H1 (cell line): ENCODE data around the gene MLEC. TPM values are rescaled to one million over a fixed set of nuclear protein-coding genes. Genes with fewer than 3 reads are reported as not detected.
A peak's percentile ranks its signal among the peaks of the same experiment; 100 is the strongest.

Experiments used
- CTCF ChIA-PET: fragments of 300-600 bp; sonication (Branson Sonifier 250); formaldehyde crosslinking; loops from one replicate; lab custom pipeline; 2021; ENCODE audit not compliant: partially characterized antibody; lab: Charles Lee
- POLR2A ChIA-PET: fragments of 300-600 bp; sonication (Branson Sonifier 250); formaldehyde crosslinking; loops from one replicate; lab custom pipeline; 2021; ENCODE audit warnings: inconsistent platforms; ENCODE audit not compliant: partially characterized antibody; lab: Charles Lee
- DNase-seq, 2 experiments: peaks; one replicate each; pipeline versions ENCODE4 v3.0.0 to v3.0.0-alpha.2; 2010 to 2022; ENCODE audit warnings: low spot score in 2 of 2, low read depth in 1 of 2, mixed read lengths in 1 of 2
- FAIRE-seq: peaks from 2 replicates; lab custom pipeline; 2011; peaks lifted over from hg19 to GRCh38; lab: Jason Lieb, UNC
- H2AFZ ChIP-seq: 2 replicates; pipeline ENCODE4 v1.8.1; 2012; ENCODE audit warnings: low read length, inconsistent platforms
- H2AK5ac ChIP-seq: 2 replicates; pipeline ENCODE4 v1.6.1; 2013; ENCODE audit warnings: low read depth, low read length
- H2BK120ac ChIP-seq: replicated peaks from 2 replicates; pipeline ENCODE3; 2013; ENCODE audit warnings: low read depth, low read length, inconsistent platforms
- H2BK12ac ChIP-seq: 2 replicates; pipeline ENCODE4 v1.6.1; 2013; ENCODE audit warnings: low read depth, low read length
- H2BK15ac ChIP-seq: 2 replicates; pipeline ENCODE4 v1.6.1; 2013; ENCODE audit warnings: low read length
- H2BK20ac ChIP-seq: 2 replicates; pipeline ENCODE4 v1.6.1; 2013; ENCODE audit warnings: low read length
- H2BK5ac ChIP-seq: 2 replicates; pipeline ENCODE4 v1.6.1; 2013; ENCODE audit warnings: low read depth, low read length
- H3K14ac ChIP-seq: 2 replicates; pipeline ENCODE4 v1.6.1; 2013; ENCODE audit warnings: inconsistent platforms; ENCODE audit not compliant: insufficient read length
- H3K18ac ChIP-seq: 2 replicates; pipeline ENCODE4 v1.6.1; 2013; ENCODE audit warnings: low read length; ENCODE audit errors: extremely low read depth
- H3K23ac ChIP-seq: 2 replicates; pipeline ENCODE4 v1.6.1; 2013; ENCODE audit warnings: inconsistent platforms; ENCODE audit not compliant: insufficient read length
- H3K23me2 ChIP-seq: 2 replicates; pipeline ENCODE4 v1.6.1; 2013; ENCODE audit warnings: low read depth, low read length
- H3K27ac ChIP-seq: 2 replicates; pipeline ENCODE4 v1.6.1; 2011; ENCODE audit warnings: low read depth, low read length, inconsistent platforms
- H3K27me3 ChIP-seq, 4 experiments: replicated peaks in 1 of 4; 1 replicate in 1 of 4; 2 replicates in 3 of 4; pipeline versions ENCODE4 v1.6.1 to v1.8.1; 2011 to 2013; ENCODE audit warnings: low read length in 3 of 4, mild to moderate bottlenecking in 3 of 4, inconsistent platforms in 2 of 4, mixed read lengths in 2 of 4, moderate library complexity in 1 of 4; ENCODE audit not compliant: control insufficient read depth in 3 of 4, insufficient read depth in 3 of 4; ENCODE audit errors: extremely low read depth in 1 of 4
- H3K36me3 ChIP-seq, 4 experiments: 2 replicates each; pipeline versions ENCODE4 v1.6.1 to v1.8.1; 2011 to 2013; ENCODE audit warnings: mild to moderate bottlenecking in 4 of 4, low read length in 3 of 4, moderate library complexity in 2 of 4, control low read depth in 1 of 4, inconsistent platforms in 1 of 4; ENCODE audit not compliant: insufficient read depth in 4 of 4, control insufficient read depth in 2 of 4
- H3K4ac ChIP-seq: replicated peaks from 2 replicates; pipeline ENCODE3; 2013; ENCODE audit warnings: low read length, low read depth, mixed read lengths, inconsistent platforms; ENCODE audit not compliant: insufficient read length
- H3K4me1 ChIP-seq, 4 experiments: replicated peaks in 1 of 4; 1 replicate in 1 of 4; 2 replicates in 3 of 4; pipeline versions ENCODE4 v1.6.1 to v1.8.1; 2011 to 2013; ENCODE audit warnings: low read length in 3 of 4, inconsistent platforms in 2 of 4, mixed read lengths in 1 of 4; ENCODE audit not compliant: insufficient read depth in 4 of 4, control insufficient read depth in 3 of 4
- H3K4me2 ChIP-seq, 2 experiments: 2 replicates each; pipeline versions ENCODE4 v1.6.1 to v1.8.1; 2011 to 2013; ENCODE audit warnings: low read depth in 2 of 2, low read length in 2 of 2, control low read depth in 1 of 2, inconsistent platforms in 1 of 2, mild to moderate bottlenecking in 1 of 2; ENCODE audit not compliant: insufficient read depth in 1 of 2
- H3K4me3 ChIP-seq, 4 experiments: fragments of 200-600, 300-600 bp in 1 of 4; sonication (generic), shearing (Covaris generic), sonication (Bioruptor Twin) in 1 of 4; 2 replicates each; pipeline versions ENCODE4 v1.5.1 to v1.8.1; 2011 to 2016; ENCODE audit warnings: low read length in 4 of 4, low read depth in 3 of 4, control low read depth in 2 of 4, inconsistent platforms in 2 of 4, mild to moderate bottlenecking in 2 of 4, mixed read lengths in 1 of 4, moderate library complexity in 1 of 4; ENCODE audit not compliant: insufficient read depth in 2 of 4; ENCODE audit errors: extremely low read depth in 1 of 4
- H3K56ac ChIP-seq: replicated peaks from 2 replicates; pipeline ENCODE3; 2013; ENCODE audit warnings: low read depth, mild to moderate bottlenecking, mixed read lengths, low read length, inconsistent platforms; ENCODE audit not compliant: insufficient read length
- H3K79me1 ChIP-seq: 2 replicates; pipeline ENCODE4 v1.6.1; 2013; ENCODE audit warnings: low read depth, low read length, control low read depth
- H3K79me2 ChIP-seq, 2 experiments: 2 replicates each; pipeline versions ENCODE4 v1.6.1 to v1.8.1; 2012 to 2013; ENCODE audit warnings: low read length in 2 of 2, mild to moderate bottlenecking in 2 of 2, inconsistent platforms in 1 of 2; ENCODE audit not compliant: insufficient read depth in 2 of 2, control insufficient read depth in 1 of 2
- H3K9ac ChIP-seq, 4 experiments: replicated peaks in 1 of 4; 1 replicate in 1 of 4; 2 replicates in 3 of 4; pipeline versions ENCODE4 v1.6.1 to v1.8.1; 2011 to 2013; ENCODE audit warnings: low read depth in 3 of 4, low read length in 3 of 4, control low read depth in 2 of 4, mild to moderate bottlenecking in 2 of 4, moderate library complexity in 2 of 4, inconsistent platforms in 1 of 4; ENCODE audit errors: extremely low read depth in 1 of 4
- H3K9me3 ChIP-seq, 2 experiments: 2 replicates each; pipeline versions ENCODE4 v1.6.1 to v1.8.1; 2012 to 2013; ENCODE audit warnings: mild to moderate bottlenecking in 2 of 2, moderate library complexity in 2 of 2, control low read depth in 1 of 2, inconsistent platforms in 1 of 2, low read depth in 1 of 2, low read length in 1 of 2, mixed read lengths in 1 of 2; ENCODE audit not compliant: insufficient read depth in 2 of 2
- H4K20me1 ChIP-seq, 2 experiments: replicated peaks in 1 of 2; 2 replicates each; pipeline versions ENCODE3 to v1.8.1; 2011 to 2013; ENCODE audit warnings: inconsistent platforms in 2 of 2, low read length in 2 of 2, mild to moderate bottlenecking in 1 of 2; ENCODE audit not compliant: insufficient read depth in 2 of 2, control insufficient read depth in 1 of 2
- H4K5ac ChIP-seq: 2 replicates; pipeline ENCODE4 v1.6.1; 2013; ENCODE audit warnings: low read length, low read depth, mixed read lengths, inconsistent platforms; ENCODE audit not compliant: insufficient read length
- H4K8ac ChIP-seq: 2 replicates; pipeline ENCODE4 v1.8.0; 2013; ENCODE audit warnings: mild to moderate bottlenecking, moderate library complexity, low read length, inconsistent platforms; ENCODE audit not compliant: insufficient read depth; ENCODE audit errors: extremely low read depth
- H4K91ac ChIP-seq: replicated peaks from 2 replicates; pipeline ENCODE3; 2013; ENCODE audit warnings: low read length, mixed read lengths, inconsistent platforms; ENCODE audit not compliant: insufficient read length
- ATF3 ChIP-seq: IDR thresholded peaks from 2 replicates; pipeline ENCODE4 v1.6.1; 2011; ENCODE audit warnings: low read depth, mild to moderate bottlenecking, low read length; ENCODE audit not compliant: insufficient read depth
- BACH1 ChIP-seq: IDR thresholded peaks from 2 replicates; pipeline ENCODE4 v1.6.1; 2012; ENCODE audit warnings: low read length, improper control_type of control experiment
- BCL11A ChIP-seq, 2 experiments: IDR thresholded peaks; one replicate each; pipeline ENCODE4 v1.6.1; 2011; ENCODE audit warnings: low read depth in 2 of 2, low read length in 2 of 2, mild to moderate bottlenecking in 2 of 2
- CHD2 ChIP-seq: IDR thresholded peaks from 2 replicates; pipeline ENCODE4 v1.6.1; 2012; ENCODE audit warnings: low read length, improper control_type of control experiment
- EZH2 ChIP-seq: fragments of 200-600 bp; sonication (generic); IDR thresholded peaks from 2 replicates; pipeline ENCODE4 v1.7.1; 2012; ENCODE audit warnings: low read depth, mild to moderate bottlenecking, moderate library complexity, low read length, inconsistent platforms; ENCODE audit not compliant: severe bottlenecking
- HDAC2 ChIP-seq, 2 experiments: fragments of 300-600 bp in 1 of 2; sonication (generic) in 1 of 2; IDR thresholded peaks; 2 replicates each; pipeline ENCODE4 v1.6.1; 2011 to 2012; ENCODE audit warnings: low read depth in 2 of 2, low read length in 2 of 2, mild to moderate bottlenecking in 2 of 2, moderate library complexity in 2 of 2, borderline replicate concordance in 1 of 2, inconsistent platforms in 1 of 2
- NANOG ChIP-seq: IDR thresholded peaks from 2 replicates; pipeline ENCODE4 v1.6.1; 2011; ENCODE audit warnings: low read length, low read depth, mild to moderate bottlenecking, inconsistent platforms; ENCODE audit not compliant: insufficient read depth, poor library complexity, severe bottlenecking
- POU5F1 ChIP-seq: IDR thresholded peaks from 2 replicates; pipeline ENCODE4 v1.6.1; 2011; ENCODE audit warnings: low read depth, mild to moderate bottlenecking, low read length, moderate library complexity
- SAP30 ChIP-seq: fragments of 300-600 bp; sonication (generic); IDR thresholded peaks from 2 replicates; pipeline ENCODE4 v1.7.1; 2012; ENCODE audit warnings: low read length, moderate library complexity, mild to moderate bottlenecking, inconsistent platforms; ENCODE audit not compliant: insufficient read depth, insufficient replicate concordance
- SP4 ChIP-seq: IDR thresholded peaks from 2 replicates; pipeline ENCODE4 v1.6.1; 2012; ENCODE audit warnings: low read length, inconsistent platforms
- TAF1 ChIP-seq: IDR thresholded peaks from 2 replicates; pipeline ENCODE4 v1.6.1; 2011; ENCODE audit warnings: mild to moderate bottlenecking, low read depth, low read length
- TEAD4 ChIP-seq: IDR thresholded peaks from 2 replicates; pipeline ENCODE4 v1.6.1; 2012; ENCODE audit warnings: low read depth, low read length, inconsistent platforms, mixed read lengths
- WGBS, 2 experiments: shearing (Covaris generic) in 1 of 2; methylation state at CpG; one replicate each; pipeline versions ENCODE4 v1.1.6 to v1.1.7; 2013 to 2015; ENCODE audit warnings: low lambda C conversion rate in 2 of 2, mixed read lengths in 2 of 2, inconsistent platforms in 1 of 2, low coverage in 1 of 2, missing lambda C conversion rate in 1 of 2; ENCODE audit not compliant: insufficient replicate concordance in 2 of 2, insufficient coverage in 1 of 2, insufficient read length in 1 of 2; ENCODE audit errors: extremely low coverage in 1 of 2, missing lambda C conversion rate in 1 of 2; 5-methylcytosine and 5-hydroxymethylcytosine counted together
- polyA plus RNA-seq, 7 experiments: library from polyadenylated mRNA; depleted of rRNA in 3 of 7; stranded (reverse) in 5 of 7; unstranded in 2 of 7; fragments of >200 nt in 5 of 7; fragments of 200-250 nt in 2 of 7; gene quantifications; 1 replicate in 5 of 7; 2 replicates in 1 of 7; 4 replicates in 1 of 7; pipeline versions ENCODE4 v1.2.1 to v1.2.3, GENCODE V29; 2011 to 2013; ENCODE audit warnings: missing spikeins in 2 of 7, mixed read lengths in 2 of 7
- total RNA-seq: library from RNA; stranded (reverse); fragmentation: NEBNext Ultra II Directional; extraction: Animal tissue kit (Norgen Biotek cat#: 25700); gene quantifications from 2 replicates; pipeline ENCODE4 v1.2.1, GENCODE V29; 2021

Gene MLEC
- total and polyA plus RNA-seq, 2 of the 8 experiments (the other 6 are each of a cell fraction or from before 2014, with no cell fraction given), result 37.1 to 260 TPM

GRCh38 chr12:120738252-120739030 lies 51.5 kb downstream of the MLEC start:
- no peak overlapping the region for H2AK5ac ChIP-seq
- no peaks in the 10 kb centered on the region for H3K27me3 ChIP-seq
- no peak overlapping the region for H3K18ac ChIP-seq
- no peak overlapping the region for H3K9ac ChIP-seq
- no peak overlapping the region for H4K5ac ChIP-seq
- no peaks in the 10 kb centered on the region for H3K9me3 ChIP-seq
- H3K36me3 ChIP-seq, result no peaks in the 10 kb centered on the region; a peak in 1 of 8 replicates
- H2BK12ac ChIP-seq, result no peak overlapping the region
- H3K4me3 ChIP-seq, result no peak overlapping the region
- 91% methylated on average over 30 of the region's 31 CpGs; no CpG with 5 or more reads in 1 of the 2 experiments for WGBS, 2 experiments
- CTCF ChIA-PET, result interaction anchor here (0.6 to 5.7 kb wide), 35 partner anchors 9 to 484 kb away, joined by 3 to 34 read pairs (median 4); partner anchors contain the start of genes ACADS and POP5
- no peak overlapping the region for H3K23ac ChIP-seq
- H4K20me1 ChIP-seq, result no peaks in the 10 kb centered on the region
- no peak overlapping the region for H3K4ac ChIP-seq
- H2BK15ac ChIP-seq, result no peak overlapping the region
- H2AFZ ChIP-seq, result no peak overlapping the region
- H4K91ac ChIP-seq, result no peak overlapping the region
- no peak for DNase-seq
- no peak overlapping the region for H2BK5ac ChIP-seq
- H3K14ac ChIP-seq, result no peak overlapping the region
- no peak overlapping the region for H3K27ac ChIP-seq
- H3K56ac ChIP-seq, result no peak overlapping the region
- H3K79me2 ChIP-seq, result no peaks in the 10 kb centered on the region
- H4K8ac ChIP-seq, result 0 out of 2 replicates have a peak overlapping the region, but pooled peaks have one; percentile 14
- no peaks in the 10 kb centered on the region for H3K79me1 ChIP-seq
- no peak overlapping the region for H3K4me2 ChIP-seq
- H3K4me1 ChIP-seq, result no peaks in the 10 kb centered on the region
- POLR2A ChIA-PET, result interaction anchor here (0.8 to 1.2 kb wide), 2 partner anchors 10 to 221 kb away, joined by 3 to 4 read pairs; no protein-coding TSS in a partner anchor
- H2BK120ac ChIP-seq, result no peak overlapping the region
- no peak for FAIRE-seq
- no peaks in the 10 kb centered on the region for H3K23me2 ChIP-seq
- no peak overlapping the region for H2BK20ac ChIP-seq
- TF ChIP-seq HDAC2 (IDR thresholded peaks at IDR 0.05; ENCODE audit: borderline replicate concordance in 1 of 2, low read depth in 2 of 2, low read length in 2 of 2) (no peak), SAP30 (no peak), BCL11A (IDR thresholded peaks at IDR 0.05; ENCODE audit: low read depth in 2 of 2, low read length in 2 of 2) (no peak), ATF3 (no peak), TAF1 (no peak), NANOG (no peak), POU5F1 (no peak), TEAD4 (no peak), BACH1 (no peak), EZH2 (no peak), CHD2 (no peak), SP4 (no peak)
